GM10248 (cell line): ENCODE measurements around the gene TCEAL6.
A peak's percentile ranks its signal among the peaks of the same experiment; 100 is the strongest.
"Not testable (repeated sequence)": the region's sequence is repeated elsewhere in the genome, so short reads cannot be mapped to it uniquely, and the experiment has no call there.

Experiments used
- CTCF ChIA-PET: fragments of 300-600 bp; sonication (Branson Sonifier 250); formaldehyde crosslinking; extraction: SDS; loops from one replicate; lab custom pipeline; 2021; ENCODE audit warnings: antibody characterized with exemption; lab: Yijun Ruan, JAX
- POLR2A ChIA-PET: fragments of 350-650 bp; sonication (Branson Sonifier 250); formaldehyde crosslinking; extraction: SDS; loops from one replicate; lab custom pipeline; 2020; ENCODE audit warnings: antibody characterized with exemption; lab: Yijun Ruan, JAX
- DNase-seq: peaks from one replicate; pipeline ENCODE4 v3.0.0; 2012; ENCODE audit errors: extremely low spot score
- TF ChIP-seq, protein P1 (sequence below): IDR thresholded peaks from 2 replicates; pipeline ENCODE4 v1.5.1; 2012; ENCODE audit warnings: mild to moderate bottlenecking, low read depth; ENCODE audit errors: extremely low read depth, missing control alignments, control extremely low read depth

Gene TCEAL6

DNA sequence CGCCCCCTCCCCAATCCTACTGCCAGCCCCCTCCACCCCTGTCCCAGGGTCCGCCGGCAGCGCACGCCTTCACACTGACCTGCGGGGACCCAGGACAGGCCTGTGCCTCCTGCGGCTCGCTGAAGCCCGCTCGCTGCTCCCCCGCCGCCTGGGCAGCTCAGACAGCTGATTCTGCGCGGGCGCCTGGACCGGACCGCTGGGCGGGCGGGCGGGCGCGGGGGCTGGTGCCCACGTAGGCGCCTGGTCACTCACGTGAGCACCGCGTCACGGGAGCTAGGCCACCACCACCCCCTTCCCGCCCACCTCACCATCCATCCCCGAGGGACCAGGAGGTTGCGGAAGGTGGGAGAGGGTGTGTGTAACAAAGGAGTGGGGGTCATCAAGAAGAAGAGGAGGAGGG lies at the start of gene TCEAL6:
Gene TCEAL6, minus strand, starts transcription at position 208 of the 400 bp plus-strand sequence.
- CTCF ChIA-PET, POLR2A ChIA-PET, DNase-seq: not testable (repeated sequence)

DNA sequence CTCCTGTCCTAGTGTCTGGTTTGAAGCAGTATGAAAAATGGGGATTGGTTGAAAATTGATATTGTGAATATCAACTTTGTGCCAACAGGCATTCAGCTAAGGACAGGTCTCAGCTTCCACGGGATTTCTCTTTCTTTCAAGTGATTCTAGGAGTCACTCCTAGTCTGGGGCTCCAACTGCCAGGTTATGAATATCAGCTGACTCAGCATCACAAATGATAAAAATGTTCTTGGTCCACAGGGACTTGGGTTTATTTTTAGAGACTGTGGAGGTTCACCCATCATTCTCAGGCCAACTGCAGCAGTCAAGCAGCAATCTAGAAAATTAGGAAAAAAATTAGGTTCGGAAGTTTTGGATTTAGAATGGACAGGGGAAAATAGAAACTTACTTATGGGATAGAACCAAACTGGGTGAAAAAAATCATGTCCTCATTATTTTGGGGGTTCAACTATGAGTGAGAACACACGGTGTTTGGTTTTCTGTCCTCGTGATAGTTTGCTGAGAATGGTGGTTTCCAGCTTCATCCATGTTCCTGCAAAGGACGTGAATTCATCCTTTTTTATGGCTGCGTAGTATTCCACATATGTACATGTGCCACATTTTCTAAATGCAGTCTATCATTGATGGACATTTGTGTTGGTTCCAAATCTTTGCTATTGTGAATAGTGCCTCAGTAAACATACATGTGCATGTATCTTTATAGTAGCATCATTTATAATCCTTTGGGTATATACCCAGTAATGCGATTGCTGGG lies 43.9 kb upstream of the TCEAL6 start:
- CTCF ChIA-PET, result no interaction called here
- POLR2A ChIA-PET, result no interaction called here
- TF ChIP-seq, protein P1, sequence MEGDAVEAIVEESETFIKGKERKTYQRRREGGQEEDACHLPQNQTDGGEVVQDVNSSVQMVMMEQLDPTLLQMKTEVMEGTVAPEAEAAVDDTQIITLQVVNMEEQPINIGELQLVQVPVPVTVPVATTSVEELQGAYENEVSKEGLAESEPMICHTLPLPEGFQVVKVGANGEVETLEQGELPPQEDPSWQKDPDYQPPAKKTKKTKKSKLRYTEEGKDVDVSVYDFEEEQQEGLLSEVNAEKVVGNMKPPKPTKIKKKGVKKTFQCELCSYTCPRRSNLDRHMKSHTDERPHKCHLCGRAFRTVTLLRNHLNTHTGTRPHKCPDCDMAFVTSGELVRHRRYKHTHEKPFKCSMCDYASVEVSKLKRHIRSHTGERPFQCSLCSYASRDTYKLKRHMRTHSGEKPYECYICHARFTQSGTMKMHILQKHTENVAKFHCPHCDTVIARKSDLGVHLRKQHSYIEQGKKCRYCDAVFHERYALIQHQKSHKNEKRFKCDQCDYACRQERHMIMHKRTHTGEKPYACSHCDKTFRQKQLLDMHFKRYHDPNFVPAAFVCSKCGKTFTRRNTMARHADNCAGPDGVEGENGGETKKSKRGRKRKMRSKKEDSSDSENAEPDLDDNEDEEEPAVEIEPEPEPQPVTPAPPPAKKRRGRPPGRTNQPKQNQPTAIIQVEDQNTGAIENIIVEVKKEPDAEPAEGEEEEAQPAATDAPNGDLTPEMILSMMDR, result no peak
- no peak for DNase-seq

GRCh38 chrX:102155806-102156179 lies 13.5 kb upstream of the TCEAL6 start, which contains the start of gene BEX5:
Gene BEX5, minus strand, starts transcription at chrX:102155977. Its CDS starts 1,712 bp downstream, at chrX:102154265.
- ChIA-PET POLR2A (no interaction called here), CTCF (no interaction called here)
- DNase-seq, result peak; percentile 40
- TF ChIP-seq, protein P1, result no peak

DNA sequence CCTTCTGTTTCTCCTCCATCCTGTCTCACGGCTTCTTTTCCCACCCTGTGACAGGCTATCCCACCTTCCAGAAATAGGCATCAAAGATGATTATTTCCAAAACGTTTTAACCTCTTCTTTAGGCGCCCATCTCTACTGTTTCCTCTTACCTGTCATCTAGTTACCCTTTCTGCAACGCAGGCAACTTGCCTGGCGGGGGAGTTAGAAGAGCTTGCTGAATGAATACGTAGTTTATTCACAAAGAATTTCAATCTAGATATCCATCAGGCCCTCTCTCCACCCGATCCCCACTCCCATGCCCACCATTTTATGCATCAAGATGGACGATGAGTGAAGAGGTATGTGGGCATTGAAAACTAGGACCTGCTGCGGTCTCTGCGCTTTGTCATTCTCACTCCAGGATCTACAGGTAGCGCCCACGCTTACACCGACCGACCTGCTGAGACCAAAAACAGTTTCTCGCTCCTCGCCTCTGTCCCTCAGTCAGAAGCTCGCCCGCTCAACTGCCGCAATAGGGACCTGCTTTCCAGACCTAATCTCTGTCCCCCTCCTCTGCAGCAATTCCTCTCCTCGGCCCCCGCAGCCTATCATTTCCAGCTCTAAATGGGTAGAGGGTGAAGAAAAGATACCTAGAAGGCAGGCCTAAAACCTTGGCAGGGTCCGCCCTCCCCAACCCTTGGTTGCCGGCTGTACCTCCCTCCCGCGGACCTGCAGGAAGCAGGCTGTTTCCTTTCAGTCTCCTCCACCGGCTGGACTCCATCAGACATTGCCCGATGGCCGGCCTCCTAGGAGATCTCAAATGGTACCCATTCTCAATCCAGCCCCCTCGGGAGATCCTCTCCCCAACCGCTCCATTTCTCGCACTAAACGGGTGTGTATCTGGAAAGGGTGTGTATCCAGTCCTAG lies 12.9 kb upstream of the TCEAL6 start:
- TF ChIP-seq, protein P1, result no peak
- CTCF ChIA-PET, result no interaction called here
- POLR2A ChIA-PET, result no interaction called here
- DNase-seq, result no peak

GRCh38 chrX:102154218-102154860 lies 12.1 kb upstream of the TCEAL6 start:
- CTCF ChIA-PET, result interaction anchor here (0.9 to 1.2 kb wide), 2 partner anchors 25 to 89 kb away, joined by 3 read pairs; no protein-coding TSS in a partner anchor
- POLR2A ChIA-PET, result interaction anchor here (0.6 kb wide), 1 partner anchor 19 kb away, joined by 3 read pairs; no protein-coding TSS in a partner anchor
- no peak for DNase-seq
- TF ChIP-seq, protein P1, result peak; percentile 1

DNA sequence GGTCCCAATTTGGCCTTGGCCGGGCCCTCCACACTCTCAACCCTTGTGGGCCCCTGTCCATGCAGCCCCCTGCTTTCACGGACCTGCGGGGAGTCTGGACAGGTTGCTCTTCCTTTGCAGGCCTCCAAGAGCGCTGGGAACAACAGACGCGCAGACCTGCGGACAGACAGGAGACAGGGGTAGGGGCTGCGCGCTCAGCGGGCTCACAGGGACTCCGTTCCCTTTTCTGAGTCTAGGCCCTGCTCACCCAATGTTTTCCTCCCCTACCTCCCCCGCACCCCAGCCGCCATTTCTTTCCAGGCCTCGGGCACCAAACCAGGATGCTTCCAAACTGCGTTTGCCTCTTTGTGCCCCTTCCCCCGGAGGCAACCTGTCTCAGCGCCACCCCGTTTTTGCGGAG lies 650 bp downstream of the TCEAL6 start:
- POLR2A ChIA-PET, DNase-seq, CTCF ChIA-PET: not testable (repeated sequence)

DNA sequence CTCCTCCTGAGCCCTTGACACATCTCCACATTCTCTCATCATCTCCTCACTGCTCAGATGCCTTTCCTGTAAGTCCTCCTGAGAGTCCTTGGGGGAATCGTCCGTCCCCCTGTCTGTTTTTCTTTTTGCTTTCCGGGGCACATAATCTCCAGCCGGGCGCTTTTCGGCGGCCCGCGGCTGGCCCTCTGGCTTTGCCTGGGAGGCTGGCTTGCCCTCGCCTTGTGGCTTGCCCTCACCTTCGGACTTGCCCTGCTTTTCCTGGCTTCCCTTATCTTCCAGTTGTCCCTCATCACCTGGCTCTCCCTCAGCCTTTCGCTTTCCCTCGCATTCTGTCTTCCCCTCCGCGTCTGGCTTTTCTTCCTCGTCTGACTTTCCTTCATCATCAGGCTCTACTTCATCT lies 1.4 kb downstream of the TCEAL6 start:
- DNase-seq, POLR2A ChIA-PET, CTCF ChIA-PET: not testable (repeated sequence)
